ENCODE measurements around the gene FGF6. TPM values are rescaled to one million over a fixed set of nuclear protein-coding genes. Genes with fewer than 3 reads are reported as not detected.
"Not testable (repeated sequence)": the region's sequence is repeated elsewhere in the genome, so short reads cannot be mapped to it uniquely, and the experiment has no call there.

Gene FGF6
- total RNA-seq, 1 experiment from 2014 or later: not detected

DNA sequence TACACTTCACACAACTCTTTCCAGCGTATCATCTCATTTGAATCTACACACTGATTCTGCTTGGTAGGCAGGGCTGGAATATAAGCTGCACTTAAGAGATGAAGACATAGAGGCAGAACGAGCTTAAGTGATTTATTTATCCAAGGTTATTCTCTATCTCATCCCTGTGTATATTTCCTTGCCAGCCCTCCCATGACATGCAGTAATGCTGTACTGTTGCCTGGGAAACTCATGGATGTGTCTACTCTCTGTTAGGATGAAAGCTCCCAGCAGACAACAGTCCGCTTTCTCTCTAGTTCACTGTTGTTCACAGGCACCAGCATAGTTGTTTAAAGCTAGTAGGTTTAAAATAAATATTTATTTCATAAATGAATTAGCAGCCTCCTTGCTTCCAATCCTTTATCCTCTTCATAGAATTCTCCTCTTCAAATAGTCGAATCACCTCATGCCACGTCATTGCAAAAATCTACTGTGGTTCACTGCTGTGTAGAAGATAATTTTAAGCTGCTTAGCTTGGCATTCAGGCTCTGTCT lies 25.4 kb downstream of the FGF6 start:
- DNase-seq (ENCODE audit: low read depth): no peak

DNA sequence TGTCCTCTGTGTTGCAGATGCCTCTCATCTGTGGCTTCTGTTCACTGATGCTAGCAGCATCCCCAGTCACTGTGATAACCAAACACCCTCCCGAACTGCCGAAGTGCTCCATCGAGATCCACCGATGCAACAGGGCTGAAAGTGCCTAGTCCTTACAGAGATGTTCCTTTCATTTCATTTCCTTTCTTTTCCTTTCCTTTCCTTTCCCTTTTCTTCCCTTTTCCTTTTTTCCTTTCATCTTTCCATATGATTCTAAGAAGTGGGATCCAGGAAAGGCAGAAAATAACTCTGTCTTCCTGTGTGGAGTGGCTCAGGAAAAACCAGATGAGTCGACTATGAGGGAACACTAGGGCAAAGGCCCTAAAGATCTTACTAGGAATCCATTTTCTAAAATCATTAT lies 26.7 kb downstream of the FGF6 start:
- no peak for DNase-seq (ENCODE audit: low read depth)

GRCh38 chr12:4417936-4418335 lies 27.7 kb downstream of the FGF6 start:
- no peak for DNase-seq (ENCODE audit: low read depth)

- no peak for DNase-seq (ENCODE audit: low read depth)
Observed at GRCh38 chr12:4417455-4417854, 28.2 kb downstream of the FGF6 start.

DNA sequence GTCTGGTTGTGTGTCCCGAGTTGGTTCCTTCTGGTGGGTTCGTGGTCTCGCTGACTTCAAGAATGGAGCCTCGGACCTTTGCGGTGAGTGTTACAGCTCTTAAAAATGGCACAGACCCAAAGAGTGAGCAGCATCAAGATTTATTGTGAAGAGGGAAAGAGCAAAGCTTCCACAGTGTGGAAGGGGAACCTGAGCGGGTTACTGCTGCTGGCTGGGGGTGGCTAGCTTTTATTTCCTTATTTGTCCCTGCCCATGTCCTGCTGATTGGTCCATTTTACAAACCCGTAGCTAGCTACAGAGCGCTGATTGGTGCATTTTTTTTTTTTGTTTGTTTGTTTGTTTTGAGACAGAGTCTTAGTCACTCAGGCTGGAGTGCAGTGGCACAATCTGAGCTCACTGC lies 29.3 kb downstream of the FGF6 start:
- DNase-seq (ENCODE audit: low read depth): no peak

GRCh38 chr12:4412465-4412864 lies 33.1 kb downstream of the FGF6 start:
- DNase-seq (ENCODE audit: low read depth): no peak

DNA sequence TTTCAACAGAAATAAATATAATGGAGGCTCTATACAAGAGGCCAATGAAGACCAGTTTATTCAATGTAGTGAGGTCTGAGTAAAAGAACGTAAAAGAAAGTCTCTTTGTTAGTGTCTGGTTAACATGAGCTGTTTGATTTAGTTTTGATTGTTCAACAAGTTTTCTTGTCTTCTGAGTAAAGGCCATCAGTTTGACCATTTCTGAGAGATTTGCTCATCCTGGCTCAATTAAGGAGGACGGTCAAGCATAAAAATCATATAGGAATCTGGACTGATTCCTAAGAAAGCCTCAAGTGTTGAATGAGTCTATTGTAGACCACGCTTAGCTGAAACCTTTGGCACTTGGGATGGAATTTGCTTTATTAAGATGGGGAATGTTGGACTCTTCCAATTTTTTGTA lies 33.6 kb downstream of the FGF6 start:
- DNase-seq (ENCODE audit: low read depth): no peak

- no peak for DNase-seq (ENCODE audit: low read depth)
Observed at GRCh38 chr12:4407136-4407535, 38.5 kb downstream of the FGF6 start.

DNA sequence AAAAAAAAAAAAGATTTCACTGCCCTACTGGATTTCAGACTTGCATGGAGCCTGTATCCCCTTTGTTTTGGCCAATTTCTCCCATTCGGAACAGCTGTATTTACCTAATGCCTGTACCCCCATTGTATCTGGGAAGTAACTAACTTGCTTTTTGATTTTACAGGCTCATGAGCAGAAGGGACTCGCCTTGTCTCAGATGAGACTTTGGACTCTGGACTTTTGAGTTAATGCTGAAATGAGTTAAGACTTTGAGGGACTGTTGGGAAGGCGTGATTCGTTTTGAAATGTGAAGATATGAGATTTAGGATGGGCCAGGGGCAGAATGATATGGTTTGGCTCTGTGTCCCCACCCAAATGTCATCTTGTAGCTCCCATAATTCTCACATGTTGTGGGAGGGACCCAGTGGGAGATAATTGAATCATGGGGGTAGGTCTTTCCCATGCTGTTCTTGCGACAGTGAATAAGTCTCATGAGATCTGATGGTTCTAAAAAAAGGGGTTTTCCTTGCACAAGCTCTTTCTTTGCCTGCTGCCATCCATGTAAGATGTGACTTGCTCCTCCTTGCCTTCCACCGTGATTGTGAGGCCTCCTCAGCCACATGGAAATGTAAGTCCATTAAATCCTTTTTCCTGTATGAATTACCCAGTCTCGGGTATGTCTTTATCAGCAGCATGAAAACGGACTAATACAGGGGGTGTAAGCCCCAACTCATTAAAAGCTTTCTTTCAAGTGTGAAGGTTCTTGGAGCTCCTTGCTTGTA lies 40.6 kb downstream of the FGF6 start:
- DNase-seq (ENCODE audit: low read depth): not testable (repeated sequence)

DNA sequence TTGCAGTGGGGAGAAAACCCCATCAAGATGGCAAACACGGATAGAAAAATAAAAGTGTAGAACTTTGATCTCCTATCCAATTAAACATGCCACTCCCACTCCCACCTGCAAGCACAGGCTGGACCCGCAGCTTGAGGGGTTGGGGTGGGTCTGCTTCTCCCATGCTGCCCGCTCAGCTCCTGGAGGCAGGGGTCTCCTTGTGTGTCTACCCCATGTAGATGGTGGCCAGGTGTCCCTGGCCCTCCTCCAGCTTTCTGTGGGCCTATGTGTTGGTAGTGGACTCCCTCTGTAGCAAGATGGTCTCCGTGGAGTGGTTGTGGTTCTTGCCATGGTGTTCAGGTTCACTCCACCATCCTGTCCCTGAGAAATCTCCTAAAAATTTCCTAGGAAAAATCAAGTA lies 42.6 kb downstream of the FGF6 start:
- no peak for DNase-seq (ENCODE audit: low read depth)

DNA sequence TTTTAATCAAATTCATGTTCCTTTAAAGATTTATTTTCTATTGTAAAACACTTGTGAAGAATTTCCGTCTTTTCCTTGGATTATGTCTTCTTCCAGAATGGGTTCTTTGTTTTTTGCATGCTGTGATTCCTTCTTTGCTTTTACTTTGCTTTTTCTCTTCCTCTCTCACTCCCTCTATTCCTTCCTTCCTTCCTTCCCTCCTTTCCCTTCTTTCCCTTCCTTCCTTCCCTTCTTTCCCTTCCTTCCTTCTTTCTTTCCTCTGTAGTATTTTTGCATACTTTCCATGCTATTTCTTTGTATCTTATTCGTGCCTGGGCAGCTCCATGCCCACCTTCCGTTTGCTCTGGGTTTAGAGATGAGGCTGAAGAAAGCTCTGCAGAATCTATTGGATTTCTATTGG lies 44.5 kb downstream of the FGF6 start:
- DNase-seq (ENCODE audit: low read depth): no peak

GRCh38 chr12:4395818-4396217 lies 49.8 kb downstream of the FGF6 start:
- no peak for DNase-seq (ENCODE audit: low read depth)

GRCh38 chr12:4393211-4393610 lies 52.4 kb downstream of the FGF6 start:
- no peak for DNase-seq (ENCODE audit: low read depth)

- DNase-seq (ENCODE audit: low read depth): no peak
Observed at GRCh38 chr12:4392223-4392742, 53.3 kb downstream of the FGF6 start.

- DNase-seq (ENCODE audit: low read depth): no peak
Observed at GRCh38 chr12:4388662-4389061, 57.0 kb downstream of the FGF6 start.

DNA sequence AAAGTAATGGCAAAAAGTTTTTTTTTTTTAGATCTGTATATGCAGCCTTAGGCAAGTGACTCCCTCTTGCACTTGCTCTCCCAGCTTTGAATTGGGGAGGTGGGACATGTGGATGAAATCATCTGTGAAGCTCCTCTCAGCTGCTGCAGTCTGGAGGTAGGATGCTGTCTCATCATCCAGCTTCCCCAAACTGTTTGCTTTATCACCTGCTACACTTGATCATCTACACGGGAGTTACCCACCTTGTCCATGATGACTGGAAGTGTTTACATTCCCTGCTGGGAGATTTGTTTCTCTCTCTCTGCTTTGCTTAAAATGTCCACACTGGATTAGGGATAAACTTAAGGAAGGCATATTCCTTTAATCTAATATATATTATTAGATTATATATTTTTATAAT lies 57.6 kb downstream of the FGF6 start:
- DNase-seq (ENCODE audit: low read depth): no peak

DNA sequence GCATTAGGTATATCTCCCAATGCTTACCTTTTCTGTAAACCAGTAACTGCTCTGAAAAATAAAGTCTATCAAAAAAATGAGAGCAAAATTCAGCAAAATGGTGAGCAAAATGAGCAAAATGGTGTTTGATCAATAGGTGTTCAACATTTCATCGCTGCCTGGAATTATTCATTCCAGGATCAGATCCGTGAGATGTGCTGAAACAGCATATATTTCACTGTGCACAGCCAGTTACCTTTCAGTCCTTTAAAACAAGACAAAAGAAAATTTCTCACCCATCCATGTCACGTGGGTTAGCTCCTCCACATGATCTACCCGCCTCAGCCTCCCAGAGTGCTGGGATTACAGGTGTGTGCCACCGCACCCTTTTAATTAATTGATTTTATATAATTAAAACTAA lies 58.0 kb downstream of the FGF6 start:
- no peak for DNase-seq (ENCODE audit: low read depth)

GRCh38 chr12:4386801-4387200 lies 58.8 kb downstream of the FGF6 start:
- DNase-seq (ENCODE audit: low read depth): no peak

Other genes with a start within 250 kb of the FGF6 start
- 109 and 133 TPM in 2 replicates for gene CCND2, start 172.1 kb downstream of the FGF6 start, total RNA-seq (2014; rRNA removed)
- gene TIGAR, start 124.6 kb downstream of the FGF6 start, total RNA-seq (2014; rRNA removed): 17.2 and 18.4 TPM in 2 replicates
- gene FGF23, start 66.1 kb downstream of the FGF6 start, total RNA-seq (2014; rRNA removed): 0.06 TPM in 1 of 2 replicates, not detected in the other
- gene RAD51AP1, start 93.1 kb upstream of the FGF6 start, total RNA-seq (2014; rRNA removed): 34.6 and 49.9 TPM in 2 replicates
- 25.2 and 30.4 TPM in 2 replicates for gene DYRK4, start 116.4 kb upstream of the FGF6 start, total RNA-seq (2014; rRNA removed)
- 0.52 and 1.4 TPM in 2 replicates for gene AKAP3, start 203.2 kb upstream of the FGF6 start, total RNA-seq (2014; rRNA removed)
- 76.5 and 90.7 TPM in 2 replicates for gene NDUFA9, start 203.3 kb upstream of the FGF6 start, total RNA-seq (2014; rRNA removed)

All from LHCN-M2 (cell line).